Colonic mucosa (tissue), 4 donors: ENCODE data around the gene TMEM45A. TPM values are rescaled to one million over a fixed set of nuclear protein-coding genes. Genes with fewer than 3 reads are reported as not detected.
"Not testable (repeated sequence)": the region's sequence is repeated elsewhere in the genome, so short reads cannot be mapped to it uniquely, and the experiment has no call there.

Source experiments
- DNase-seq: peaks from one replicate; pipeline ENCODE4 v3.0.0-alpha.2; 2020
- H3K27ac ChIP-seq: fragments of 200-600 bp; one replicate; pipeline ENCODE4 v1.8.0; 2021
- H3K27me3 ChIP-seq: fragments of 200-600 bp; one replicate; pipeline ENCODE4 v1.8.0; 2021
- H3K36me3 ChIP-seq: fragments of 200-600 bp; one replicate; pipeline ENCODE4 v1.8.0; 2021
- H3K4me1 ChIP-seq: fragments of 200-600 bp; one replicate; pipeline ENCODE4 v1.8.0; 2021; ENCODE audit warnings: mild to moderate bottlenecking
- H3K4me3 ChIP-seq: fragments of 200-600 bp; one replicate; pipeline ENCODE4 v1.8.0; 2021
- H3K9ac ChIP-seq, 2 donors: one replicate each; pipeline ENCODE4 v1.7.0; 2013; ENCODE audit warnings: control low read depth in 2 of 2, low read depth in 2 of 2, low read length in 2 of 2
- H3K9me3 ChIP-seq: fragments of 200-600 bp; one replicate; pipeline ENCODE4 v1.8.0; 2021
- CTCF ChIP-seq: fragments of 200-600 bp; IDR thresholded peaks from one replicate; pipeline ENCODE4 v1.8.0; 2022; ENCODE audit warnings: antibody characterized with exemption, mild to moderate bottlenecking
- intact Hi-C: fragments of 100-400 bp; cut with DNase I; formaldehyde crosslinking; loops from one replicate; pipeline ENCODE4 v1.14.1; 2022
- total RNA-seq, 2 donors: library from RNA; stranded (reverse); fragmentation: NEBNext Ultra II Directional in 1 of 2; extraction: Animal tissue kit (Norgen Biotek cat#: 25700) in 1 of 2; gene quantifications; one replicate each; pipeline ENCODE4 v1.2.1, GENCODE V29; 2021
- donor health status: healthy.
- donor health status: DM: no; HTN: no; CAD: no.
- donor health status: DM: no; HTN: no; CAD: no.

The TMEM45A gene
- total RNA-seq, 2 donors from 2014 or later: 2.9 to 4.0 TPM

GRCh38 chr3:100470951-100471350, 21.5 kb upstream of the TMEM45A start:
- H3K27ac ChIP-seq: no peak overlapping the region
- H3K4me3 ChIP-seq: no peak overlapping the region
- DNase-seq: no peak
- no peaks in the 10 kb centered on the region for H3K27me3 ChIP-seq
- no peaks in the 10 kb centered on the region for H3K4me1 ChIP-seq
- H3K36me3 ChIP-seq: no peaks in the 10 kb centered on the region
- intact Hi-C loops: no loop called here
- no peaks in the 10 kb centered on the region for H3K9me3 ChIP-seq
- no peak overlapping the region for H3K9ac ChIP-seq
- no peak for TF ChIP-seq CTCF

DNA sequence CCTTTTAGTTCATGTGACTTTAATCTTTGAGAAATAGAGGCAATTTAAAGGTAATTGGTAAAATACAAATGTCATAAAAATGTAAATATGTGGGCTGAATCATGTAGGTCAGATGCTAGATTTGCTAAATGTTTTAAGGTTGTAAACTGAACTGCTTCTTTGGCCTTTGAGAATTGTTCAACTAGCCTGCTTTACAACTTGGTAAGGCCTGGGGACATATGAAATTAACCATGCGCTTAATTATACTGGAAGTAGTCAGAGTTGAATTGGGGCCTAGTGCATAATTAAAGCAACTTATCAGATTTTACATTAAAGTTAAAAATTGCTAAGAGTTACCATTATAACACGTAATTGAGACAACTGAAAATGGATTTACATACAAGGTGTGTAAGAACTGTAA, 21.0 kb upstream of the TMEM45A start:
- Histone ChIP-seq H3K36me3 (no peaks in the 10 kb centered on the region), H3K27me3 (no peaks in the 10 kb centered on the region), H3K27ac (no peak overlapping the region), H3K4me3 (no peak overlapping the region), H3K9ac (no peak overlapping the region), H3K9me3 (no peaks in the 10 kb centered on the region), H3K4me1 (no peaks in the 10 kb centered on the region)
- intact Hi-C loops: no loop called here
- no peak for TF ChIP-seq CTCF
- no peak for DNase-seq

GRCh38 chr3:100477851-100478360, 14.5 kb upstream of the TMEM45A start:
- H3K36me3 ChIP-seq, intact Hi-C loops, H3K4me1 ChIP-seq, H3K9ac ChIP-seq, DNase-seq, H3K27ac ChIP-seq, H3K9me3 ChIP-seq, H3K27me3 ChIP-seq, H3K4me3 ChIP-seq: not testable (repeated sequence)

DNA sequence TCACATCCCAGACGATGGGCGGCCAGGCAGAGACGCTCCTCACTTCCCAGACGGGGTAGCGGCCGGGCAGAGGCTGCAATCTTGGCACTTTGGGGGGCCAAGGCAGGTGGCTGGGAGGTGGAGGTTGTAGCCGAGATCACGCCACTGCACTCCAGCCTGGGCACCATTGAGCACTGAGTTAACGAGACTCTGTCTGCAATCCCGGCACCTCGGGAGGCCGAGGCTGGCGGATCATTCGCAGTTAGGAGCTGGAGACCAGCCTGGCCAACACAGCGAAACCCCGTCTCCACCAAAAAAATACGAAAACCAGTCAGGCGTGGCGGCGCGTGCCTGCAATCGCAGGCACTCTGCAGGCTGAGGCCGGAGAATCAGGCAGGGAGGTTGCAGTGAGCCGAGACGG, 13.9 kb upstream of the TMEM45A start:
- H3K27ac ChIP-seq, DNase-seq, H3K4me1 ChIP-seq, H3K36me3 ChIP-seq, H3K9ac ChIP-seq, intact Hi-C loops, H3K27me3 ChIP-seq, H3K9me3 ChIP-seq, H3K4me3 ChIP-seq: not testable (repeated sequence)

DNA sequence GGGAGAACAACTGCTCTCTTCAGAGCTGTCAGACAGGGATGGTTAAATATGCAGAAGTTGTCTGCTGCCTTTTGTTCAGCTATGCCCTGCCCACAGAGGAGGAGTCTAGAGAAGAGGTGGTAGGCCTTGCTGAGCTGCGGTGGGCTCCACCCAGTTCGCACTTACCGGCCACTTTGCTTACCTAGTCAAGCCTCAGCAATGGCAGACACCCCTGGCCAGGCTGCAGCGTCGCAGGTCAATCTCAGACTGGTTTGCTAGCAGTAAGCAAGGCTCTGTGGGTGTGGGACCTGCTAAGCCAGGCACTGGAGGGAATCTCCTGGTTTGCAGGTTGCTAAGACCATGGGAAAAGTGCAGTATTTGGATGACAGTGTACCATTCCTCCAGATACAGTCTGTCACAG, 12.3 kb upstream of the TMEM45A start:
- Histone ChIP-seq H3K4me1 (no peaks in the 10 kb centered on the region), H3K9ac (no peak overlapping the region), H3K4me3 (no peak overlapping the region), H3K9me3 (no peaks in the 10 kb centered on the region), H3K27ac (no peak overlapping the region), H3K27me3 (no peaks in the 10 kb centered on the region), H3K36me3 (no peaks in the 10 kb centered on the region)
- no peak for TF ChIP-seq CTCF
- no peak for DNase-seq
- intact Hi-C loops: no loop called here

DNA sequence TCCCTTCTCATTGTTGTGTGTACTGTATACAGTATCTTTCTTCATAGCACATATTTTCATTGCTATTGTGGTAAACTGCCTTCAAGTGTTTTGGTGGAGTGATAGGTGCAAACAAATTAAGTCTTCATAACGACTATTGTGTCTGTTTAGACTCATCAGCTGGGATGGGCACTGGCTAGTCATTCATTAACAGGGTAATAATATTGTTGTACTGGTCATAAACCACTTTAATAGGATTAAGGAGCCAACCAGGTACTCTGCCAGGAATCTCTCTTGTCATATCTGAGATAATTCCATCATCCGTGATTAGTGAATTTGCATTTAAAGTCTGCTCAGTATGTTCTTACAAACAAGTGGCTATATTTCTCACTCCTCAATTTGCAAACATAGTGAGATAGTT, 10.2 kb upstream of the TMEM45A start:
- Histone ChIP-seq H3K36me3 (no peaks in the 10 kb centered on the region), H3K9me3 (no peaks in the 10 kb centered on the region), H3K4me1 (no peaks in the 10 kb centered on the region), H3K27ac (no peak overlapping the region), H3K4me3 (no peak overlapping the region), H3K9ac (no peak overlapping the region), H3K27me3 (no peaks in the 10 kb centered on the region)
- intact Hi-C loops: no loop called here
- no peak for TF ChIP-seq CTCF
- no peak for DNase-seq

DNA sequence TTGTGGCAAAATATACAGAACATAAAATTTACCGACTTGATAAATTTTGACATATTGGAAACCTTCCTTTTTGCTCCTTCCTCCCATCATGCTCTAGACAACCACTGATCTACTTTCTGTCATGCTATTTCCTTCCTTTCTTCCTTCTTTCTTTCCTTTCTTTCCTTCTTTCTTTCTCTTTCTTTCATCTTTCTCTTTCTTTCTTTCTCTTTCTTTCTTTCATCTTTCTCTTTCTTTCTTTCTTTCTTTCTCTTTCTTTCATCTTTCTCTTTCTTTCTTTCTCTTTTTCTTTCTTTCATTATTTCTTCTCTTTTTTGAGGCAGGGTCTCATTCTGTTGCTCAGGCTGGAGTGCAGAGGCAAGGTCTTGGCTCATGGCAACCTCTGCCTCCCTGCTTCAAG, 8.9 kb upstream of the TMEM45A start:
- H3K4me3 ChIP-seq: no peak overlapping the region
- TF ChIP-seq CTCF: no peak
- H3K4me1 ChIP-seq: no peaks in the 10 kb centered on the region
- no peaks in the 10 kb centered on the region for H3K36me3 ChIP-seq
- no peak overlapping the region for H3K27ac ChIP-seq
- DNase-seq: no peak
- no peak overlapping the region for H3K9ac ChIP-seq
- H3K27me3 ChIP-seq: no peaks in the 10 kb centered on the region
- intact Hi-C loops: no loop called here
- H3K9me3 ChIP-seq: no peaks in the 10 kb centered on the region
